SJCRH30 (cell line): ENCODE results near the gene ZFYVE27. TPM values are rescaled to one million over a fixed set of nuclear protein-coding genes. Genes with fewer than 3 reads are reported as not detected.

Experiments used
- DNase-seq, 2 experiments: peaks; one replicate each; pipeline ENCODE4 v3.0.0-alpha.2; 2015 to 2020
- H3K27ac ChIP-seq: fragments of 250-450 bp; sonication (Bioruptor Pico); 2 replicates; pipeline ENCODE4 v1.5.1; 2020; ENCODE audit warnings: mild to moderate bottlenecking, moderate library complexity
- H3K27me3 ChIP-seq: fragments of 250-450 bp; sonication (Bioruptor Pico); 2 replicates; pipeline ENCODE4 v1.5.1; 2020; ENCODE audit warnings: mild to moderate bottlenecking, moderate library complexity
- H3K36me3 ChIP-seq: fragments of 250-450 bp; sonication (Bioruptor Pico); 2 replicates; pipeline ENCODE4 v1.5.1; 2020; ENCODE audit warnings: mild to moderate bottlenecking, moderate library complexity
- H3K4me1 ChIP-seq: fragments of 250-450 bp; sonication (Bioruptor Pico); 2 replicates; pipeline ENCODE4 v1.5.1; 2020; ENCODE audit warnings: mild to moderate bottlenecking, moderate library complexity
- H3K4me3 ChIP-seq: fragments of 250-450 bp; sonication (Bioruptor Pico); 2 replicates; pipeline ENCODE4 v1.5.1; 2020; ENCODE audit warnings: mild to moderate bottlenecking, moderate library complexity
- H3K9me3 ChIP-seq: fragments of 250-450 bp; sonication (Bioruptor Pico); replicated peaks from 2 replicates; pipeline ENCODE4 v1.5.1; 2020; ENCODE audit warnings: mild to moderate bottlenecking, moderate library complexity
- total RNA-seq: library from RNA; depleted of rRNA; stranded (reverse); fragments of >200 nt; shearing (Covaris generic); gene quantifications from 2 replicates; pipeline ENCODE4 v1.2.3, GENCODE V29; 2014; rRNA removed

ZFYVE27 gene
- total RNA-seq, 1 experiment from 2014 or later = 27.1 TPM

DNA sequence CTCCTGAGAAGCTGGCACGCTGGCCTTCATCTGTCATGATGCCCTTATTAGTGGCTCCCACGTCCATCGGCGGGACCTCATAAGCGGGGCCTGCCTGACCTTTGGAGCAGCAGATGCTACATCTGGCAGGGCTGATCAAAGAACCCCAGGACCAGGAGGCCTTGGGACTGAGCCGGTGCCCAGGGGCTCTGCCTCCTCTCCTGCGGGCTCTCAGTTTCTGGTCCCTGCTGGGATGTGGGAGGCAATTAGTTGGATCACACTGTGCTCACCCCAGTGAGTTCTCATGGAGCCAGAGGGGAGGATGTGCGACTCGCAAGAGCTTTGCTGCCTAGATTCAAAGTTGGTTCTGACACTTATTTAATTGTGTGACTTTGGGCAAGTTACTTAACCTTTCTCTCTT, 63.5 kb downstream of the ZFYVE27 start:
- Histone ChIP-seq H3K36me3 (no peaks in the 10 kb centered on the region), H3K4me1 (peaks cover 15% of the 10 kb centered on the region), H3K27me3 (no peaks in the 10 kb centered on the region), H3K27ac (no peak overlapping the region), H3K9me3 (peaks cover 13% of the 10 kb centered on the region), H3K4me3 (no peak overlapping the region)
- DNase-seq = no peak

DNA sequence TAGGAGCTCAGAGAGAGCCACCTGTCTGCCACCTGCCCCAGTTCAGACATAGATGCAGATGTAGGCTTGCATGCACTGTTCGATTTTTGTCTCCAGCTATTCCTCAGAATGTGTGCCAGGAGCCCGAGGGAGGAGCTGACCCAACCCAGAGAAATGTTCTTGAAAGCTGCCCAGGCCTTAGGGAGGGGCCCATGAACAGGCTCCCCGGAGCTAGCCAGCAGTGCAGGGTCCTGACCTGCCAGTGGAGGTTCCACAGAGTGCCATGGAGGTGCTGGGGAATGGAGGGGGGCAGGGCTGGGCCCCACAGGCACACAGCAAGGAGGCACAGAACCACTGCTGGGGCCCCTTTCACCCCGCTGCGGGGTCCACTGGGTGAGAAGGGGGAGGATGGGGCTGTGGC, 64.5 kb downstream of the ZFYVE27 start:
- Histone ChIP-seq H3K4me3 (no peak overlapping the region), H3K4me1 (peaks cover 24% of the 10 kb centered on the region), H3K36me3 (no peaks in the 10 kb centered on the region), H3K27ac (no peak overlapping the region), H3K9me3 (peaks cover 13% of the 10 kb centered on the region), H3K27me3 (no peaks in the 10 kb centered on the region)
- no peak for DNase-seq

GRCh38 chr10:97805096-97805884, 68.4 kb downstream of the ZFYVE27 start:
- Histone ChIP-seq H3K9me3 (no peaks in the 10 kb centered on the region), H3K27me3 (no peaks in the 10 kb centered on the region), H3K4me1 (peaks cover 26% of the 10 kb centered on the region), H3K4me3 (no peak overlapping the region), H3K27ac (peak overlapping the region; percentile 51), H3K36me3 (no peaks in the 10 kb centered on the region)
- peak; percentile 94 to 96 for DNase-seq

DNA sequence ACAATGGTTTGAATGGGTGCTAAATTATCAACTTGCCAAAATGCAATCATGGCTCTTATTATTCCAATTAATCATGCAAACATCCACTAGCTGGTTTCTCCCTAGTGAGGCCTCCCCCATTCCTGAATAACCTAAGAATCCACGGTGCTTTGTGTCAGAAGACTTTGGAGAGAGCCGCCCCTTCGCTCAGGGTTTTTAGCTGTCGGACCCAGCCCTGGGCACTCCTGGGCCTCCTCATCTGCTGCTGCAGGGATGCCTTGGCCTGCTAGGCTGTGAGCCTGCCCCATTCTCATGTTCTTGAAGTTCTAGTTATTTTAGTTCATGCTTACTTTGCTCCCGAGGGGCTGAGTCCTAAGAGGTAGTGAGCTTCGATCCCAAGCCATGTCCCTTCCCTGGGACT, 69.0 kb downstream of the ZFYVE27 start:
- H3K4me3 ChIP-seq = no peak overlapping the region
- no peaks in the 10 kb centered on the region for H3K27me3 ChIP-seq
- H3K9me3 ChIP-seq = no peaks in the 10 kb centered on the region
- H3K36me3 ChIP-seq = no peaks in the 10 kb centered on the region
- DNase-seq = no peak
- no peak overlapping the region for H3K27ac ChIP-seq
- peaks cover 28% of the 10 kb centered on the region for H3K4me1 ChIP-seq

GRCh38 chr10:97810446-97810845, 73.5 kb downstream of the ZFYVE27 start:
- Histone ChIP-seq H3K4me1 (peaks cover 21% of the 10 kb centered on the region), H3K36me3 (no peaks in the 10 kb centered on the region), H3K27ac (no peak overlapping the region), H3K9me3 (no peaks in the 10 kb centered on the region), H3K27me3 (no peaks in the 10 kb centered on the region), H3K4me3 (no peak overlapping the region)
- DNase-seq = no peak

Other genes with a start within 250 kb of the ZFYVE27 start
- 77.3 and 83.7 TPM in 2 replicates for gene MMS19, start 238.7 kb upstream of the ZFYVE27 start, total RNA-seq
- gene UBTD1, start 238.2 kb upstream of the ZFYVE27 start, total RNA-seq = 13.9 and 14.3 TPM in 2 replicates
- gene ANKRD2, start 164.3 kb upstream of the ZFYVE27 start, total RNA-seq = 0.26 and 0.51 TPM in 2 replicates
- gene HOGA1, start 152.7 kb upstream of the ZFYVE27 start, total RNA-seq = 1.7 and 3.5 TPM in 2 replicates
- 0.75 and 0.84 TPM in 2 replicates for gene C10orf62, start 147.4 kb upstream of the ZFYVE27 start, total RNA-seq
- 1.9 and 2.9 TPM in 2 replicates for gene MORN4, start 103.6 kb upstream of the ZFYVE27 start, total RNA-seq
- 19.4 and 20.1 TPM in 2 replicates for gene PI4K2A, start 96.5 kb upstream of the ZFYVE27 start, total RNA-seq
- 11.2 and 14.4 TPM in 2 replicates for gene AVPI1, start 49.9 kb upstream of the ZFYVE27 start, total RNA-seq
- 29.8 and 30.4 TPM in 2 replicates for gene MARVELD1, start 23.4 kb upstream of the ZFYVE27 start, total RNA-seq
- not detected in 2 replicates for gene SFRP5, start 34.9 kb downstream of the ZFYVE27 start, total RNA-seq
- 0.35 and 0.93 TPM in 2 replicates for gene GOLGA7B, start 112.7 kb downstream of the ZFYVE27 start, total RNA-seq